Spleen (tissue), 11 donors: ENCODE measurements around the gene ARNT2. TPM values are rescaled to one million over a fixed set of nuclear protein-coding genes. Genes with fewer than 3 reads are reported as not detected.
A peak's percentile ranks its signal among the peaks of the same experiment; 100 is the strongest.

Experiments
- DNase-seq: peaks from one replicate; pipeline ENCODE4 v3.0.0-alpha.2; 2020
- H3K27ac ChIP-seq, 8 donors: fragments of 200-600 bp; sonication (generic) in 7 of 8; 1 replicate in 4 of 8; 2 replicates in 4 of 8; pipeline versions ENCODE4 v1.5.0 to v1.8.0; 2016 to 2021; ENCODE audit warnings: inconsistent platforms in 4 of 8, mild to moderate bottlenecking in 4 of 8, moderate library complexity in 1 of 8
- H3K27me3 ChIP-seq, 7 donors: fragments of 200-600 bp; sonication (generic) in 6 of 7; replicated peaks in 1 of 7; 1 replicate in 4 of 7; 2 replicates in 3 of 7; pipeline versions ENCODE4 v1.5.0 to v1.8.0; 2016 to 2021; ENCODE audit warnings: inconsistent platforms in 3 of 7, mild to moderate bottlenecking in 1 of 7
- H3K36me3 ChIP-seq, 6 donors: fragments of 200-600 bp; sonication (generic) in 5 of 6; 1 replicate in 4 of 6; 2 replicates in 2 of 6; pipeline versions ENCODE4 v1.5.0 to v1.8.0; 2016 to 2021; ENCODE audit warnings: inconsistent platforms in 2 of 6
- H3K4me1 ChIP-seq, 6 donors: fragments of 200-600 bp; sonication (generic) in 5 of 6; 1 replicate in 3 of 6; 2 replicates in 3 of 6; pipeline versions ENCODE4 v1.5.0 to v1.8.0; 2016 to 2021; ENCODE audit warnings: inconsistent platforms in 3 of 6
- H3K4me3 ChIP-seq, 8 donors: fragments of 200-600 bp; sonication (generic) in 7 of 8; 1 replicate in 4 of 8; 2 replicates in 4 of 8; pipeline versions ENCODE4 v1.5.0 to v1.8.0; 2016 to 2021; ENCODE audit warnings: inconsistent platforms in 4 of 8, mild to moderate bottlenecking in 4 of 8, moderate library complexity in 2 of 8
- H3K9me3 ChIP-seq, 8 donors: fragments of 200-600 bp; sonication (generic) in 7 of 8; 1 replicate in 4 of 8; 2 replicates in 4 of 8; pipeline versions ENCODE4 v1.5.0 to v1.8.0; 2016 to 2021; ENCODE audit warnings: inconsistent platforms in 4 of 8
- POLR2A ChIP-seq, 3 donors: fragments of 450-650 bp; IDR thresholded peaks; one replicate each; pipeline ENCODE4 v1.5.1; 2017; ENCODE audit warnings: antibody characterized with exemption in 3 of 3, mild to moderate bottlenecking in 1 of 3
- POLR2AphosphoS5 ChIP-seq, 3 donors: sonication (generic); formaldehyde crosslinking; IDR thresholded peaks; one replicate each; pipeline ENCODE4 v1.5.1; 2017; ENCODE audit warnings: antibody characterized with exemption in 3 of 3
- WGBS, 5 donors: extraction: QIAGEN DNeasy Blood & Tissue Kit in 3 of 5; methylation state at CpG; one replicate each; pipeline versions ENCODE4 v1.1.5 to v1.1.7; 2013 to 2018; 5-methylcytosine and 5-hydroxymethylcytosine counted together
- intact Hi-C: fragments of 100-400 bp; cut with DNase I; formaldehyde crosslinking; loops from one replicate; pipeline ENCODE4 v1.15.0; 2023; ENCODE audit warnings: low total_unique reads
- polyA plus RNA-seq, 3 donors: library from polyadenylated mRNA; stranded (reverse); fragments of 200-250 nt; gene quantifications; one replicate each; pipeline ENCODE4 v1.2.1, GENCODE V29; 2013
- total RNA-seq, 7 donors: library from RNA; depleted of rRNA in 3 of 7; stranded (reverse); fragments of >200 nt in 3 of 7; fragmentation: NEBNext Ultra II Directional in 4 of 7; extraction: Animal tissue kit (Norgen Biotek cat#: 25700) in 4 of 7; gene quantifications; one replicate each; pipeline versions ENCODE4 v1.1.0 to v1.2.1, GENCODE V29; 2016 to 2021
- TF ChIP-seq, protein P1 (sequence below), 11 experiments: fragments of 200-600 bp in 7 of 11; fragments of 450-650 bp in 4 of 11; sonication (generic) in 4 of 11; IDR thresholded peaks in 8 of 11; conservative IDR thresholded peaks in 3 of 11; 1 replicate in 7 of 11; 2 replicates in 4 of 11; pipeline versions ENCODE4 v1.4.0 to v1.8.0; 2016 to 2021; ENCODE audit warnings: antibody characterized with exemption in 11 of 11, inconsistent platforms in 4 of 11, mild to moderate bottlenecking in 1 of 11
- donor health status: healthy with polysubstance abuse.
- donor health status: DM: no; HTN: no; CAD: no; lungs with moderate emphysema.
- donor health status: DM: no; HTN: no; CAD: no.
- donor health status: Bipolar disorder and iron deficiency.
- donor health status: healthy.
- donor health status: DM: no; HTN: no; CAD: no.
- donor health status: DM: yes; HTN: yes; CAD: no.

The ARNT2 gene
- total and polyA plus RNA-seq, 10 donors: 1.9 to 12.3 (median 9.1) TPM

DNA sequence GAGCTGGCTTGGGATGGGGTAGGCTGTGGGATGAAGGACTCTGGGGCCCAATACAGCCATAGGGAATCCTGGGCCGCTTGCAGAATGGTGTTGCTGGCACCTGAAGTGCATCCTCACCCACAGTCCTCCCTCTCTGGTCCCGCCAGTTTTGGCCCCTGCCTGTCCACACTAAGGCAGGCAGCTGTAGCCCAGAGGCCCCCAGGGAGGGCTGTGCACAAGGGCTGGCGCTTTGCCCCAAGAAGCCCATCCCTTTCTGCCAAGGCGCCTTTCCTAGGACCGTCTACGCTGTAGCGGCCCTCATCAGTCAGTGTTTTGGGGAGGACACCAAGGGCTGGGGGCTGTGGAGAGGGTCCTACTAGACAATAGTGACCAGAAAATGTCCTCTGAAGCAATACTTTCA is 174.7 kb downstream of the ARNT2 start:
- no peaks in the 10 kb centered on the region for H3K27me3 ChIP-seq
- intact Hi-C loops: no loop called here

DNA sequence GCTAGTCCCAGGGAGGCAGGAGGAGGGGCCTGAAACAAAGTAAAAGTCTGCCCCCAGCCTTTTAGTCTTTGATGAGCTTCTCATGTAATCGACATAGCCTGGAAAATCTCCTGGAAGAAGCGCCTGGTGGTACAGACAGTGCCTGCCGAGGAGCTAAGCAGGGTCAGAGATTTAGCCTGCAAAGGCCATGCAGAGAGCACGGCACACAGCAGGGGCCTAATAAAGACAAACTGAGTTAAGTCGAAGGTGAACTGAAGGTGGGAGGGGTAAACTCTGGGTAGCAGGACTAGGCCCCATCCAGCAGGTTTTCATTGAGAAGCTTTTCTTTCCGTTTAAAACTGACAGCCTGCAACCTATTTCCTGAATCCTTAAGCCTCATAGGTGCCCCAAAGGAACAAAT is 175.4 kb downstream of the ARNT2 start:
- Histone ChIP-seq H3K9me3 (no peaks in the 10 kb centered on the region), H3K4me3 (no peak overlapping the region), H3K4me1 (no peaks in the 10 kb centered on the region), H3K27ac (no peak overlapping the region), H3K27me3 (no peaks in the 10 kb centered on the region), H3K36me3 (peaks cover 0 to 26% (median 0%) of the 10 kb centered on the region in 6 donors)
- 74 to 77% (median 75%) methylated on average over 6 of the region's 6 CpGs for WGBS, 5 donors
- TF ChIP-seq, protein P1, sequence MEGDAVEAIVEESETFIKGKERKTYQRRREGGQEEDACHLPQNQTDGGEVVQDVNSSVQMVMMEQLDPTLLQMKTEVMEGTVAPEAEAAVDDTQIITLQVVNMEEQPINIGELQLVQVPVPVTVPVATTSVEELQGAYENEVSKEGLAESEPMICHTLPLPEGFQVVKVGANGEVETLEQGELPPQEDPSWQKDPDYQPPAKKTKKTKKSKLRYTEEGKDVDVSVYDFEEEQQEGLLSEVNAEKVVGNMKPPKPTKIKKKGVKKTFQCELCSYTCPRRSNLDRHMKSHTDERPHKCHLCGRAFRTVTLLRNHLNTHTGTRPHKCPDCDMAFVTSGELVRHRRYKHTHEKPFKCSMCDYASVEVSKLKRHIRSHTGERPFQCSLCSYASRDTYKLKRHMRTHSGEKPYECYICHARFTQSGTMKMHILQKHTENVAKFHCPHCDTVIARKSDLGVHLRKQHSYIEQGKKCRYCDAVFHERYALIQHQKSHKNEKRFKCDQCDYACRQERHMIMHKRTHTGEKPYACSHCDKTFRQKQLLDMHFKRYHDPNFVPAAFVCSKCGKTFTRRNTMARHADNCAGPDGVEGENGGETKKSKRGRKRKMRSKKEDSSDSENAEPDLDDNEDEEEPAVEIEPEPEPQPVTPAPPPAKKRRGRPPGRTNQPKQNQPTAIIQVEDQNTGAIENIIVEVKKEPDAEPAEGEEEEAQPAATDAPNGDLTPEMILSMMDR (IDR thresholded peaks at IDR 0.05 in 8 of 11, conservative IDR thresholded peaks at IDR 0.05 in 3 of 11): no peak
- TF ChIP-seq POLR2AphosphoS5 (IDR thresholded peaks at IDR 0.05) (no peak), POLR2A (IDR thresholded peaks at IDR 0.05) (no peak)
- intact Hi-C loops: no loop called here
- DNase-seq: peak; percentile 39

More for the DNA sequence above, 174.7 kb downstream of the ARNT2 start:
- no peaks in the 10 kb centered on the region for H3K9me3 ChIP-seq
- TF ChIP-seq POLR2A (IDR thresholded peaks at IDR 0.05) (no peak), POLR2AphosphoS5 (IDR thresholded peaks at IDR 0.05) (no peak)
- TF ChIP-seq, protein P1 (IDR thresholded peaks at IDR 0.05 in 8 of 11, conservative IDR thresholded peaks at IDR 0.05 in 3 of 11): no peak
- no peak overlapping the region for H3K27ac ChIP-seq
- H3K36me3 ChIP-seq: peaks cover 0 to 26% (median 0%) of the 10 kb centered on the region in 6 donors
- DNase-seq: peak; percentile 55
- WGBS, 5 donors: 78 to 98% (median 90%) methylated on average over 7 of the region's 7 CpGs
- H3K4me3 ChIP-seq: no peak overlapping the region
- no peaks in the 10 kb centered on the region for H3K4me1 ChIP-seq

DNA sequence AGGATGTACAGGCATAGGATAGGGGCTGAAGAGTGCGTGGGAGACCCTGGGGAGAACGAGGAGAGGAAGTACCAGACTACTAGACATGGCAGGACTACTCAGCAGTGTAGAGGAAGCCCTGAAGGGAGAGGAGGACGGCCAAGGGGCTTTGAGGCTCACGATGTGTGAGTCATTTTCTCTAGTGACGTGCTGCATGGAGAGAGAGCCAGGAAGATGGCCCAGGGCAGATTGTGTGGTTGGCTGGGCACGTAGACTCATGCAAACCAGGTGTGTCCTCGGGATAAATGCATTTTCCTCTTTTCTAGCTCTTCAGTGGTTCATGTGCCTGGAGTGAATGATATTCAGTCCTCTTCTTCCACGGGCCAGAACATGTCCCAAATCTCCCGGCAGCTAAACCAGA is 175.9 kb downstream of the ARNT2 start:
- intact Hi-C loops: no loop called here
- Histone ChIP-seq H3K9me3 (no peaks in the 10 kb centered on the region), H3K4me3 (no peak overlapping the region), H3K4me1 (no peaks in the 10 kb centered on the region), H3K27me3 (no peaks in the 10 kb centered on the region), H3K36me3 (peaks cover 0 to 26% (median 0%) of the 10 kb centered on the region in 6 donors), H3K27ac (no peak overlapping the region)
- TF ChIP-seq POLR2AphosphoS5 (IDR thresholded peaks at IDR 0.05): no peak
- TF ChIP-seq POLR2A (IDR thresholded peaks at IDR 0.05): no peak
- TF ChIP-seq, protein P1 (IDR thresholded peaks at IDR 0.05 in 8 of 11, conservative IDR thresholded peaks at IDR 0.05 in 3 of 11): no peak
- 46 to 54% (median 51%) methylated on average over 9 of the region's 9 CpGs for WGBS, 5 donors
- peak; percentile 33 for DNase-seq

DNA sequence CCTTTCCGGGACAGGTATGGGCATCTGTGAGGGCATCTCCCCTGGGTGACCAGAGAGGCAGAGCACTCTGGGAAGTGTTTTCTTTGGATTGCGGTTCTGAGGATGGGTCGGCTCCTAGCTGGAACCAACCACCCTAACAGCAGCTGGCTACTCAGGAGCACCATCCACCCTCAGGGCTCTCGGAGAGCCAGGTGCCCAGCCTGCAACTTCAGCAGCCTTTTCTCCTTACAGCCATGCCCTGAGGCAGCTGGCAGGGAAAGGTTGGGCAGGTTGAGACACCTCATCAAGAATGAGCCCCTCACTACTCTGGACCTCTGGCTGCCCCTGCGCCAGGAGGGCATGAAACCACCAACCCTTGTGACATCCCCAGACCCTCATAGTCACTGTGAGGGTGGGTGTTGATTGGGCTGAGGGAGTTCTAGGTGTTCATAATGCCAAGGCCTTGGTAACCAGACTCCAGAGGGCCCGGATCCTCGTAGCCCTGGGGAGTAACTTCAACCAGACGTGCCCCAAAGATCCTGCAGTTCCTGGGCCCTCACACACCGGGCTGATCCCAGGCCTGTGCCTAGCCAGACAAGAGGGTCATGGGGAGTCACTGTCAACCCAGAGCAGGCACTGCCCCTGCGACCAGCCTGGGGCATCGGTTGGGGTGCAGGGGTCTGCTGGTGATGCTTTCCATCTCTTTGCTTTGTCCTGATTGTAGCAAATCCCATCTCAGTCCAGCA is 176.5 kb downstream of the ARNT2 start:
- Histone ChIP-seq H3K9me3 (no peaks in the 10 kb centered on the region), H3K27ac (no peak overlapping the region), H3K4me3 (no peak overlapping the region), H3K36me3 (peaks cover 0 to 26% (median 0%) of the 10 kb centered on the region in 6 donors), H3K4me1 (no peaks in the 10 kb centered on the region), H3K27me3 (no peaks in the 10 kb centered on the region)
- WGBS, 5 donors: 83 to 97% (median 94%) methylated on average over 6 to 11 of the region's 11 CpGs
- intact Hi-C loops: no loop called here
- TF ChIP-seq, protein P1 (IDR thresholded peaks at IDR 0.05 in 8 of 11, conservative IDR thresholded peaks at IDR 0.05 in 3 of 11): no peak
- no peak for TF ChIP-seq POLR2A (IDR thresholded peaks at IDR 0.05)
- no peak for TF ChIP-seq POLR2AphosphoS5 (IDR thresholded peaks at IDR 0.05)
- peak; percentile 46 for DNase-seq
